GM21619 (cell line): Measurements from ENCODE around the gene ANKRD12.

Experiments used
- ATAC-seq: cut with Tn5 transposase; IDR thresholded peaks from one replicate; pipeline ENCODE4 v1.9.1; 2021; ENCODE audit not compliant: unreplicated experiment

The ANKRD12 gene

GRCh38 chr18:9106094-9106493, 30.5 kb upstream of the ANKRD12 start:
- ATAC-seq, result no peak

DNA sequence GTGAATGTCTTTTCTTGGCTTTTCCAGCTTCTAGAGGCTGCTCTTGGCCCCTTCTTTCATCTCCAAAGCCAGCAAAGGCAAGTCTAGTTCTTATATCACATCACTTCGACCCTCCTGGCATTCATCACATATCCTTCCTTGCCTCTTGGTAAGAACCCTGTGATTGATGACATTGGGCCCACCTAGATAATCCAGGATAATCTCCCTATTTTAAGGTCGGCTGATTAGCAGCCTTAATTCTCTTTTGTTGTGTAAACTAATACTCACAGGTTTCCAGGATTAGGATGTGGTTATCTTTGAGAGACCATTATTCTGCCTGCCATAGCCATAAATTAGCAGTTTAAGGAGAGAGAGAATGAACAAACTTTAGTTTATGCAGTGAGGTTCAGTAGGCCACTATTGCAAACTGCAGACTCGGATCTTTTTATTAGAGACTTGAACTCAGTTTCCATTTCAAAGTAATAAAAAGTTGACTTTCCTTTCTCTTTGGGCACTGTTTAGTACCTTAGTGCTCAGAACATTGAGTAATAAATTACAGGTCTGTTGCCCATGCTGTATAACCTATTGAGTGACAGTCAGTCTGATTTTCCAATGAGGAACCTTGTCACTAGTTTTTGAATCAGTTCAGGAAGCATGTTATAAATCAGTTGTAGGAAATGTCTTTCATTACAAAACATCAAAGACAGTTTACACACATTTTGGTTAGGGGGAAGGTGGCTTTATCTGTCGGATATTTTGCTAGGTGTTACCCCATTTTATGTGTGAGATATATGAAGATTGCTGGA, 29.6 kb upstream of the ANKRD12 start:
- no peak for ATAC-seq

DNA sequence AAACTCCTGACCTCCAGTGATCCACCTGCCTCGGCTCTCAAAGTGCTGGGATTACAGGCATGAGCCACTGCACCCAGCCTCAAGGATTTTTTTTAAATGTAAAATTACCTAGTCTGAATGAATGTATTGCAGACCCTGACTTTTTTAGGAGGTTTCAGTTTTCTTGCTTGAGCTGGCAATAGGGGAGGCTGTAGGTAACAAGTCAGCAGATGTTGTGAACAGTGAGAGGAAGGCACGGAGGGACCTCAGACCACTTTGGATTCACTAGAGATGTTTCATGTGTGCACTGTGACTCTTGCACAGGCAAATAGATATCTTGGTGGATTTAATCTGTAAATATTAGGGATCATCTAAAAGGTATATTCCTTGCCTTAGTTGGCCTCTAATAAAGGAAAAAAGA, 27.7 kb upstream of the ANKRD12 start:
- no peak for ATAC-seq

GRCh38 chr18:9109523-9109922, 27.1 kb upstream of the ANKRD12 start:
- no peak for ATAC-seq

DNA sequence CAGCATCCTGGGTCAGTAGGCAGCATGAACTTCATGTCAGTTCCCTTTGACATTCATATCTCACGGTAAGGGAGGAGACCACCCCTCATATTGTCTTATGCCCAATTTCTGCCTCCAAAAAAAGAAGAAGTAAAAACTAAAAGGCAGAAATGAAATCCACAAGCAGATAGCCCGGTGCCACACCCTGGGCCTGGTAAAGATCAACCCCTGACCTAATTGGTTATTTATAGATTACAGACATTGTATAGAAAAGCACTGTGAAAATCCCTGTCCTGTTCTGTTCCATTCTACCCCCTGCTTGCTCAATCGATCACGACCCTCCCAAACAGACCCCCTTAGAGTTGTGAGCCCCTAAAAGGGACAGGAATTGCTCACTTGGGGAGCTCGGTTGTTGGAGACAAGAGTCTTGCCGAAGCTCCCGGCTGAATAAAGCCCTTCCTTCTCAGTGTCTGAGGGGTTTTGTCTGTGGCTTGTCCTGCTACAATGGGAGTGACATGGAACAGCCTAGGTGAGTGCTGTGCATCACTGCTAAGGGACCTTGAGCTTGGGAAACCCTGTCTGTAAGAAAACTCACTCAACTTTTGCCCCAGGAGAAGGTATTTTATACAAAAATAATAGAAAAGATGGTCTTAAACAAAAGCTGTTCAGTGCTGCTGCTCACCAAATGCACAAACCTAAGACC, 23.0 kb upstream of the ANKRD12 start:
- ATAC-seq, result no peak

- ATAC-seq, result no peak
These were observed 20.6 kb upstream of the ANKRD12 start for GRCh38 chr18:9115984-9116383.

GRCh38 chr18:9117980-9118841, 18.4 kb upstream of the ANKRD12 start:
- no peak for ATAC-seq

GRCh38 chr18:9120796-9121195, 15.8 kb upstream of the ANKRD12 start:
- ATAC-seq, result no peak

GRCh38 chr18:9123520-9123919, 13.1 kb upstream of the ANKRD12 start:
- ATAC-seq, result no peak

- ATAC-seq, result no peak
These were observed 11.8 kb upstream of the ANKRD12 start for GRCh38 chr18:9124824-9125223.

GRCh38 chr18:9126337-9126736, 10.2 kb upstream of the ANKRD12 start:
- ATAC-seq, result no peak

DNA sequence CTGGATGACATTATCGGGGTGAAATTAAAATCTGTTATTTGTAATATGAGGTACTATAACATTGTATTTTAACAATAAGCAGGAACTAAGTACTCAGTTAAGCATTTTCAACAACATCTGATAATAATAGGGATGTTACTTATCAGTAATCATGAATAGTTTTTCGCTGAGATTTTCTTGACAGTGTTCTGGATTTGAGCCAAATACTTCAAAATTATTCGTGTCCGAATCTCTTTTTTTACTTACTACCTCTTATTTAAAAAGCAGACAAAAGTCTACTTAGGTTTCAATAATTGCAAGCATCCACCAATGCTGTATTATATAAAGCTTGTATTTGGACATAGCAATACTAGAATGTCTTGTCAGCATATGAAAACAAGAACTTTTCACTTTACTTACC, 6.4 kb upstream of the ANKRD12 start:
- no peak for ATAC-seq

DNA sequence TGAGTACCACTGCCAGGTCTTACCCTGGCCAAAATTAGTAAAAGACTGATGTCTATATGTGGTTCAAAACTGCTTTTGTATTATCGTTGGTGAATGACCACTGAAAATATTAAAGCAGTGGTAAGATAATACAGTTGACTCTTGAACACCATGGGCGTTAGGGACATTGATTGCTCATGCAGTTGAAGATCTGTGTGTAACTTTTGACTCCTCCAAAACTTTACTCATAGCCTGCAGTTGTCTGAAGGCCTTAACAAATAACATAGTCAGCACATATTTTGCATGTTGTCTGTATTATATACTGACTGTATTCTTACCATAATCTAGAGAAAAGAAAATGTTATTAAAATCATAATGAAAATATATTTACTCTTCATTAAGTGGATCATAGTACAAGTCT, 5.8 kb upstream of the ANKRD12 start:
- no peak for ATAC-seq

DNA sequence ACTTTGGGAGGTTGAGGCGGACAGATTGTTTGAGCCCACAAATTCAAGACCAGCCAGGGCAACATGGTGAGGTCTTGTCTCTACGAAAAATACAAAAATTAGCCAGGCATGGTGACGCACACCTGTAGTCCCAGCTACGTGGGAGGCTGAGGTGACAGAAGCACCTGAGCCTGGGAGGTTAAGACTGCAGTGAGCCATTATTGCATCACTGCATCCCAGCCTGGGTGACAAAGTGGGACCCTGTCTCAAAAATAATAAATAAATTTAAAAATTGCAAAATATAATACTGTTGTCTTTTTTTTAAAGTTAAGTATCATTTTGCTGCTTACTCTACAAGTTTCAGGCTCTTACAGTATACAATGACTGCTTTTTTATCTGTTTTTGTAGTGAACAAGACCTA, 4.0 kb upstream of the ANKRD12 start:
- ATAC-seq, result no peak

DNA sequence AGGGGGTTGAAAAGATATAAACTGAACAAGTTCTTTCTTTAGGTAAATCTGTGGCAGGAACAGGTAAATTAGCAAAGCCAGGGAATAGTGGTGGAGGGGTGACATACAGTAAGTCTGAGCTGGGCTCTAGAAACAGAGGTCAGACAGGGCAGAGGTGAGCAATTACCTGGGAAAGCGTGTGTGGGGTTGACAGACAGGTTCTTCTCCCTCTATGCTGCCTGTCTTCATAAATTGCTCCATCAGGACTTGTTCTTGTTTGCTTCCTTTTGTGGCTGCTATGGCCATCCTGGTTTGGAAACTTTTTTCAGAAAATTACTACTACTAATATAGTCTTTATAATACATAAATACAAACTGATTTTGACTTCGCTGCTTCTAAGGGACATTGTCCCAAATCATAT, 3.4 kb upstream of the ANKRD12 start:
- no peak for ATAC-seq

DNA sequence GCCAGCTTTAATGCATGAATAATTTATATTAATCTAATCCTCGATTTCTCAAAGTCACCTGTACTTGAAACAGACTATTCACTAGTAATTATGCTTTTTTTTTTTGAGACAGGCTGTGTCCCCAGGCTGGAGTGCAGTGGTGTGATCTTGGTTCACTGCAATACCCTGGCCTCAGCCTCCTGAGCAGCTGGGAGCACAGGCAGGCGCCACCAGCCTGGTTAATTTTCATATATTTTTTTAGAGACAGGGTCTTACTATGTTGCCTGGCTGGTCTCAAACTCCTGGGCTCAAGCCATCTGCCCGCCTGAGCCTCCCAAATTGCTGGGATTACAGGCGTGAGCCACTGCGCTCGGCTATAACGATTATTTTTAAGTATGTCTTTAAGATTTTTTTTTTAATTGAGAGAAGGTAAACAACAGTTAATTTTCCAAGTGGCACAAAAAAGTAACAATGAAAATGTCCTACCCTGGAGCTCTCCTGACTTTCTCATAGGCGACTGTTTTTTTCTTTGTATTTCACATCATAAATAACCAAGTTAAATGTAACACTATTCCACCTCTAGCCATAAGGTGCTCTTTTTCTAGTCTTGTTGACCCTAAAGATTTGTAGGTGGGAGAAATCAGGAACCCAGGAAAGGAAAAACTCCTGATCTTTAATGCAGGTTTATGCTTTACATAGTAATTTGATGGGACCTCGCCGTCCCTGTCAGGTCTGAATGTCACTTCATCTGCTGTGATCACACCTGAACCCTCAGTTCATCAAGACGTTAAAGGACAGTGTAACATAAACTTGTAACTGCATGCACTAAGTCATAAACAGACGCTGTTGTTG, 1.3 kb upstream of the ANKRD12 start:
- ATAC-seq, result no peak

- peak; percentile 18 for ATAC-seq
These were observed 668 bp upstream of the ANKRD12 start for GRCh38 chr18:9135912-9136314.

DNA sequence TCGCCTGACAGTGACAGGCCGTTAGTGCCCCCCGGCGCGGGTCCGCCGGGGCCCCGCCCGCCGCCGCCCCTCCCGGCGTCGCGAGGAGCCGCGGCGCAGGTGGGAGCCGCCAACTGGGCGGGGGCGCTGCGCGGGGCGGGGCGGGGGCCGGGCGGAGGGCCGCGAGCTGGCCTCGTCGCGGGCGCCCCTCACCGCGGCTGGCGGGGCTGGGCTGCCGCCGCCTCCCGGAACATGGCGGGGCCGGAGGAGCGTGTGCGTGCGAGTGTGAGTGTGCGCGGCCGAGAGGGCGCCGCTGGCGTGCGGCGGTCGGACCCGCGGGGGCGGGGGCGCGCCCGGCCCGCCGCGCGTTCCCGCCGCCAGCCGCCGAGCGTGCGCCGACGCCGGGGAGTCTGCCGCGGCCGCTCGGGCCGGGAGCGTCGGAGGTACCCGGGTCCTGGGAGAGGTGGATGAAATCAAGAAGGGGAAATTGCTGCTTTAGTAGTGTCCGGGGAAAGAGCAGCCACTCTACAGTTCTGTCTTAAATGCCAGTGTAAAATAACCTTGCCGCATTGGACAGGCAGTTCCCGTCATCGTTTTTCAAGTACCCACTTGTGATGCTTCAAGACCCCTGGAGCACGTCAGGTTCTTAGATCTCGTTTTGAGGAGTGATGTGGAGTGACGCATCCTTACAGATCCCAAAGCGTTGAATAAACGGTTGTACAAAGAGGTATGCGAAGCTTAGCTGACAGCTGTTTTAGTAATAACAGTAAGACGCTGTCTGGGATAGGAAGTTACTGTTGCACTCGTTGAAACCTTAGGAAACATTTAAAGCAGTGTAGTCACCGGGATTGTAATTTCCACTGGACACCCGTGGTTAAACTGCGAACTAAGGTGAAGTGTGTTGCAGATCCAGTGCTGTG, 836 bp downstream of the ANKRD12 start:
- peak; percentile 33 for ATAC-seq

- no peak for ATAC-seq
These were observed 2.9 kb downstream of the ANKRD12 start for GRCh38 chr18:9139400-9140039.
